Frontal cortex (tissue), 4 donors: ENCODE measurements around the gene BAX. TPM values are rescaled to one million over a fixed set of nuclear protein-coding genes. Genes with fewer than 3 reads are reported as not detected.

Source experiments
- DNase-seq, 2 donors: peaks; one replicate each; pipeline ENCODE4 v3.0.0; 2012; ENCODE audit warnings: low spot score in 2 of 2
- FAIRE-seq: peaks from 2 replicates; lab custom pipeline; 2012; peaks lifted over from hg19 to GRCh38; lab: Jason Lieb, UNC
- total RNA-seq: library from RNA; depleted of rRNA; stranded (reverse); fragments of >200 nt; gene quantifications from one replicate; pipeline ENCODE4 v1.2.3, GENCODE V29; 2014
- donor health status: control.
- donor health status: control.
- donor health status: control.

Gene BAX
- total RNA-seq, 1 donor from 2014 or later: 9.4 TPM

DNA sequence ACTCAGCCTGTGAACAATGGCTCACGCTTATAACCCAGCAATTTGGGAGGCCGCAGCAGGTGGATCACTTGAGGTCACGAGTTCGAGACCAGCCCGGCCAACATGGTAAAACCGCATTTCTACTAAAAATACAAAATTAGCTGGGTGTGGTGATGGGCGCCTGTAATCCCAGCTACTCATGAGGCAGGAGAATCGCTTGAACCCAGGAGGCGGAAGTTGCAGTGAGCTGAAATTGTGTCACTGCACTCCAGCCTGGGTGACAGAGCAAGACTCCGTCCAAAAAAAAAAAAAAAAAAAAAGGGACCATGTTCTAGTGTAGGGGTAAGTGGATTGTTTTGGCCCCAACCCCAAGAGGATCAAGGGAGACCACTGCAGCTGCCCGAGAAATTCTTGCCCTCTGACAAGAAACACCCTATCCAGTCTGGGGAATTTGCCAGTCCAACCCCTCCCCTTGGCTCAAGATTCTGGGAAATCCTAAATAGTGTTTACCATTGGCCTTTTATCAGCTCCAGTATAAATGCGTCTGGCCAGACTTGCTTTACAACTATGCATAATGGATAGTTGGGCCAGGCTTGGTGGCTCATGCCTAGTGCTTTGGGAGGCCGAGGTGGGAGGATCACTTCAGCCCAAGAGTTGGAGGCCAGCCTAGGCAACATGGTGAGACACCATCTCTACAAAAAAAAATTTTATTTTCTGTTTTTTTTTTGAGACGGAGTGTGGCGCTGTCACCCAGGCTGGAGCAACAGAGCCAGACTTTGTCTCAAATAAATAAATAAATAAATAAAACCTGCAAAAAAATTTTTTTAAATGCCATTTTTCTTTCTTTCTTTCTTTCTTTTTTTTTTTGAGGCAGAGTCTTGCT is 26.3 kb upstream of the BAX start:
- DNase-seq (no peak), FAIRE-seq (no peak)

DNA sequence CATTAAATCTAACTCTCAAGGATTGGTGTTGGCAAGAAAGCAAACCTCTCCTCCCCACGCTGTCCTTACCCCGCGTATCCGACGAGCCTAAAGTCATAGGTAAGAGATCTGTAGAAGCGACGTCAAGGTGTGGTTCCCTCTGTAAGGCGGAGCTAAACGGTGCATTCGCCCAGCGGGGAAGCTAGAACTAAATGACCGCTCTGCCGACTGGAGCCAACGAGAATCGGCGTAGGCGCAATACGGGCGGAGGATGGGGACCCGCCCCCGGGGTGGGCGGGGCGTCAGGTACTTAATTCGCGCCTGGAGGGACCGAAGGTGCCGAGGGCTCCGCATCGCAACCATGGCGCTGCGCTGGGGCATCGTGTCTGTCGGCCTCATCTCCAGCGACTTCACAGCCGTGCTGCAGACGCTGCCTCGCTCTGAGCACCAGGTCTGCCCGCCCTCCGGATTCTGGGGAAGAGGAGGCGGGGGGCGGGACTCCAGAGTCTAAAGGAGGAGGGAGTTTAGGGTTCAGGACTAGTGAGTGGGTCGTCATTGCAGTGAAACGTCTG is 21.2 kb upstream of the BAX start, which contains the start of gene DHDH:
Gene DHDH, plus strand, starts transcription at position 318 of the 551 bp plus-strand sequence. Its CDS starts 23 bp downstream, at position 341.
- DNase-seq (peak in 1 of 2 donors; percentile 61), FAIRE-seq (no peak)

DNA sequence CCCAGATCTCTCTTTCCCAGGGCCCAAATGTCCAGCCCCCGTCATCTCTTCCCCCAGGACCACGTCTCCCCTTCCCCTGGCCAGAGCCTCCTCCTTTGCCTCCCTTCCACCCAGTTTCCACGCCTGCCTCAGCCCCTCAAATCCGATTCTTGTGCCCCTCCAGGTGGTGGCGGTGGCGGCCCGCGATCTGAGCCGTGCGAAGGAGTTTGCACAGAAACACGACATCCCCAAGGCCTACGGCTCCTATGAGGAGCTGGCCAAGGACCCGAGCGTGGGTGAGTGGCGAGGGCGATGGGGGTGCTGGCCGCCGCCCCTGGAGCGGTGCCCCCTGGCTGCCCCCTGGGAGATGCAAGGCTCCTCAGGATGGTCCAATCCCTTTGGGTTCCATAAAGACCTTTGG is 19.8 kb upstream of the BAX start:
- no peak for FAIRE-seq
- no peak for DNase-seq

DNA sequence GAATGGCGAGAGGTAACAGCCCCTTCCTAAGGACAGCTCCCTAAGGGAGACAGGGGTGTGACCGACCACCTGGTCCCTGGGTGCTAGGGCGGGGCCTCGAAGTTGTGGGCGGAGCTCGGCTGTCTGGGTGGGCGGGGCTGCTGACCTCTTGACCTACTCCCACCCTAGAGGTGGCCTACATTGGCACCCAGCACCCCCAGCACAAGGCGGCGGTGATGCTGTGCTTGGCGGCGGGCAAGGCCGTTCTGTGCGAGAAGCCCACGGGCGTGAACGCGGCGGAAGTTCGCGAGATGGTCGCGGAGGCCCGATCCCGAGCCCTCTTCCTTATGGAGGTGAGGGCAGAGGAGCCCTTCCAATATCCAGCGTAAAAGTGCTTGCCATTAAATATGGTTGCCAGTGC is 18.8 kb upstream of the BAX start:
- FAIRE-seq: no peak
- no peak for DNase-seq

DNA sequence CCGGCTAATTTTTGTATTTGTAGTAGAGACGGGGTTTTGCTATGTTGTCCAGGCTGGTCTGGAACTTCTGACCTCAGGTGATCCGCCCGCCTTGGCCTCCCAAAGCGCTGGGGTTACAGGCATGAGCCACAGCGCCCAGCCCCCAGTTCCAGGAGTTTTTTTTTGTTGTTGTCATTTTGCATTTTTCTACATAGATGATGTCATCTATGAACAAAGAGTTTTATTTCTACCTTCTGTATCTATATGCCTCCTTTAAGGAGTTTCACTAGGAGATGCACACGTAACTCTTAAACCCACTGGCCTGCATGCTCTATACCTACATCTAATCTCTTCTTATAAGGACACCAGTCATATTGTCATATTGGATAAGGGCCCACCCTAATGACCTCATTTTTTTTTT is 16.4 kb upstream of the BAX start:
- no peak for DNase-seq
- FAIRE-seq: no peak

- FAIRE-seq (no peak), DNase-seq (no peak)
Observed at GRCh38 chr19:48940902-48941301, 13.8 kb upstream of the BAX start.

GRCh38 chr19:48943081-48943480 is 11.6 kb upstream of the BAX start:
- FAIRE-seq (no peak), DNase-seq (no peak)

DNA sequence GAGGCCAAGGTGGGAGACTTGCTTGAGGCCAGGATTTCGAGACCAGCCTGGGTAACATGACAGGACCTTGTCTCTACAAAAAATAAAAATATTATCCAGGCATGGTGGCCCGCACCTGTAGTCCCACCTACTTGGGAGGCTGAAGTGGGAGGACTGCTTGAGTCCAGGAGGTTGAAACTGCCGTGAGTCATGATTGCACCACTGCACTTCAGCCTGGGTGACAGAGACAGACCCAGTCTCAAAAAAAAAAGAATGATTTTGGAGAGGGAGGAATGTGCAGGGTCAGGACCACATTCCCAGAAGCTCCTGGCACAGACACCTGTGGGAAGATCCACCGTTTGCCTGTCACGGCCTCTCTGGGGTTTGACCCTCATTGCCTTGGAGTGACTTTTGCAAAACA is 9.3 kb upstream of the BAX start:
- no peak for DNase-seq
- no peak for FAIRE-seq

GRCh38 chr19:48945817-48946216 is 8.9 kb upstream of the BAX start:
- DNase-seq (no peak), FAIRE-seq (no peak)

DNA sequence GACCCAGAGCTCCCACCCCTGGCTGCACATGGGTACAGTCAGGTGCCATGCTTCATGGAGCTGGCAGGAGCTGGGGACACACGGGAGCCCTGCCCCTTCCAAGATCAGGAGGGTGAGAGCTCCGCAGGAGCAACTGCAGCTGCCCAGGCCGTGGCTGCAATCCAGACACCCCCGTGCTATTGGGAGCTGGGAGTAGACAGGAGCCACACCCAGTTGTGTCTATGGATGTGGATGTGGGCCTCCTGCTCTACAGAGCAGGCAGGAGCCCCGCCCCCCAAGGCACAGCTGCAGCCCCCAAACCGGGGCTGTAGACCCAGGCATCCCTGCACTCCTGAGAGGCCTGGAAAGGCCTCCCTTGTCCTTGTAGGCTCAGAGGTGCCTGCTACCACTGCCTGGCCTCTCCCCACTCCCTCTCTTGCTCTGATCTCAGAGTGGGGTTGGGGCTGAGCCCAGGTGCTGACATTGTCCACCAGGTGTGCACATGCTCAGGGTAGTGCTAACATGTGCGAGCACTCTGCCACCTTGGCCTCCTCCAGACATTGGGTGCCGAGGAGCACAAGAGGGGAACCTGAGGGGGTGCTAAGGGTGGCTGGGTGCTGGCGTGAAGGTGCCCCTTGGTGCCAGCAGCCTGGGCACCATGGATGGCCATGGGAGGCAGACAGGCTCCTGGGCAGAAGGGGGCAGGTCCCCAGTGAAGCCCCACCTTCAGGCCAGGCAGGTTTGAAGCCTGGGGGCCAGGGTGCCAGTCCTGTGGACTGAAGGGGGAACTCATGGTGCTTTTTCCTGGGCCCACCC is 8.0 kb upstream of the BAX start:
- DNase-seq (no peak), FAIRE-seq (no peak)

GRCh38 chr19:48947258-48947542 is 7.5 kb upstream of the BAX start:
- DNase-seq (no peak), FAIRE-seq (no peak)

DNA sequence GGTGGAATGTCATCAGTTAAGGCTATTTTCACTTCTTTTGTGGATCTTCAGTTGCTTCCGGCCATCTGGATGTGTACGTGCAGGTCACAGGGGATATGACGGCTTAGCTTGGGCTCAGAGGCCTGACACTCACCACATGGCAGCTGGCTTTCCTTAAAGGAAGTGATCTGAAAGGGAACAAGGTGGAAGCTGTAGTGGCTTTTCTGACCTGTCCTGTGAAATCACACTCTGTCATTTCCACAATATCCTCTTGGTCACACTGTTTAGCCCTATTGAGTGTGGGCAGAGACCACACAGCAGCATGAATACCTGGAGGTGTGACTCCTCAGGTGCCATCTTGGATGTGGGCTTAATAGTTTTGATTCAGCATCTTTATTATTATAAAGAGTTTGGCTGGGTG is 4.5 kb upstream of the BAX start:
- FAIRE-seq (no peak), DNase-seq (no peak)

GRCh38 chr19:48950830-48951519 is 3.7 kb upstream of the BAX start:
- no peak for FAIRE-seq
- no peak for DNase-seq

- FAIRE-seq (no peak), DNase-seq (no peak)
Observed at GRCh38 chr19:48953141-48953540, 1.5 kb upstream of the BAX start.

GRCh38 chr19:48953990-48954594 is 583 bp upstream of the BAX start:
- FAIRE-seq (no peak), DNase-seq (no peak)

DNA sequence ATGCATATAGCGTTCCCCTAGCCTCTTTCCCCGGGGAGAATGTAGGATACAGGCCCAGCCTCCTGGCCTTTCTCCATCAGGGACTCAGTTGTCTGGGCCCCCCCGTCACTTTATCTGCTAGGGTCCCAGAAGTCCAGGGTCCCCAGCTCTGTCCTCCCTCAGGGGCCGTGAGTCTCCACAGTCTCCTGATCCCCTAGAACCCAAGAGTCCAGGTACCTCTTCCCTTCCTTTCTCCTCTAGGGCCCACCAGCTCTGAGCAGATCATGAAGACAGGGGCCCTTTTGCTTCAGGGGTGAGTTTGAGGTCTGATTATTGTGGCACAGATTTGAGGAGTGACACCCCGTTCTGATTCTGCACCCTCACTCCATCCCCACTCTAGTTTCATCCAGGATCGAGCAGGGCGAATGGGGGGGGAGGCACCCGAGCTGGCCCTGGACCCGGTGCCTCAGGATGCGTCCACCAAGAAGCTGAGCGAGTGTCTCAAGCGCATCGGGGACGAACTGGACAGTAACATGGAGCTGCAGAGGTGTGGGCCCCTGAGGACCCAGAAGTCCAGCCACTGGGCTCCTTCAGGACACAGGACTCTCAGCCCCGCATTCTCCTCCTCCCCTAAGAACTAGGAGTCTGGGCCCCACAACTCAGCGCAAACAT is 758 bp downstream of the BAX start:
- DNase-seq: no peak
- no peak for FAIRE-seq

DNA sequence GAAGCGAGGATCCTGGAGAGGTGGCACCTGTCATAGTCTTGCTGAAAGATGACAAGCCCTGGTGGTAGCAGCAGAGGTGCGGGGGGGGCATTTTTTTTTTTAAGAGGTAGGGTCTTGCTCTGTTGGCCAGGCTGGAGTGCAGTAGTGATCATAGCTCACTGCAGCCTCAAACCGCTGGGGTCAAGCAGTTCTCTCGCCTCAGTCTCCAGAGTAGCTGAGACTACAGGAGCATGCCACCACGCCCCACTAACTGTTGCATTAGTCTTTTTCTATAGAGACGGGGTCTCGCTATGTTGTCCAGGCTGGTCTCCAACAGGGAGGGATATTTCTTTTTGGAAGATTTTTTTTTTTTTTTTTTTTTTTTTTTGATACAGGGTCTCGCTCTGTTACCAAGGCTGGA is 3.3 kb downstream of the BAX start:
- DNase-seq: no peak
- no peak for FAIRE-seq

- FAIRE-seq (no peak), DNase-seq (no peak)
Observed at GRCh38 chr19:48959341-48960239, 4.9 kb downstream of the BAX start.
